ENCODE measurements around the gene CRTC2. TPM values are rescaled to one million over a fixed set of nuclear protein-coding genes. Genes with fewer than 3 reads are reported as not detected.

The CRTC2 gene
- 3.6 and 5.8 TPM in 2 replicates for total RNA-seq

GRCh38 chr1:153958111-153958960 is at the start of gene CRTC2:
Gene CRTC2 (minus strand): TSS chr1:153958612. CDS start chr1:153958497, 115 bp downstream.

GRCh38 chr1:153990468-153991150 is 32.2 kb upstream of the CRTC2 start, which contains the start of gene RPS27:
Gene RPS27 (plus strand): TSS chr1:153990762. CDS start chr1:153990797, 35 bp downstream.

GRCh38 chr1:153985941-153986761 is 27.7 kb upstream of the CRTC2 start, which contains the start of gene RAB13:
Gene RAB13 (minus strand): TSS chr1:153986339. CDS start chr1:153986236, 103 bp downstream.

GRCh38 chr1:153977250-153978240 is 19.1 kb upstream of the CRTC2 start, which contains the start of gene JTB:
Gene JTB (minus strand): TSS chr1:153977674. CDS start chr1:153977252, 422 bp downstream.

GRCh38 chr1:153967107-153967999 is 8.9 kb upstream of the CRTC2 start, which contains the start of gene CREB3L4:
Gene CREB3L4 (plus strand): TSS chr1:153967902. CDS start chr1:153968526, 624 bp downstream.

GRCh38 chr1:153963030-153963849 is 4.8 kb upstream of the CRTC2 start, which contains the start of gene SLC39A1:
Gene SLC39A1 (minus strand): TSS chr1:153963537. CDS start chr1:153962715, 822 bp downstream.

GRCh38 chr1:153946622-153947241 is 11.7 kb downstream of the CRTC2 start, which contains the start of gene DENND4B:
Gene DENND4B (minus strand): TSS chr1:153946718. CDS start chr1:153944374, 2,344 bp downstream.

GRCh38 chr1:153922972-153923925 is 35.2 kb downstream of the CRTC2 start, which contains the start of gene GATAD2B:
Gene GATAD2B (minus strand): TSS chr1:153922972. CDS start chr1:153828347, 94,625 bp downstream.

Other genes starting within 250 kb of the CRTC2 start
- 23.7 and 38.2 TPM in 2 replicates for gene INTS3, start 230.6 kb downstream of the CRTC2 start, total RNA-seq
- 11.4 and 14.7 TPM in 2 replicates for gene SLC27A3, start 183.2 kb downstream of the CRTC2 start, total RNA-seq
- gene GATAD2B, start 35.6 kb downstream of the CRTC2 start, total RNA-seq: 3.7 and 5.3 TPM in 2 replicates
- gene DENND4B, start 11.9 kb downstream of the CRTC2 start, total RNA-seq: 11.0 and 20.4 TPM in 2 replicates
- 75.8 and 90.5 TPM in 2 replicates for gene SLC39A1, start 4.9 kb upstream of the CRTC2 start, total RNA-seq
- 5.9 and 6.2 TPM in 2 replicates for gene CREB3L4, start 9.3 kb upstream of the CRTC2 start, total RNA-seq
- gene JTB, start 19.1 kb upstream of the CRTC2 start, total RNA-seq: 87.4 and 92.9 TPM in 2 replicates
- 52.6 and 58.5 TPM in 2 replicates for gene RAB13, start 27.7 kb upstream of the CRTC2 start, total RNA-seq
- gene RPS27, start 32.1 kb upstream of the CRTC2 start, total RNA-seq: 1,400 and 1,678 TPM in 2 replicates
- 0.09 TPM in 2 replicates for gene NUP210L, start 196.5 kb upstream of the CRTC2 start, total RNA-seq
- 812 and 978 TPM in 2 replicates for gene TPM3, start 233.5 kb upstream of the CRTC2 start, total RNA-seq
- gene CFAP141, start 247.7 kb upstream of the CRTC2 start, total RNA-seq: not detected in 2 replicates

Measured in endothelial cell of coronary artery (primary cell).